Measurements from ENCODE around the gene PCSK9.

- TF ChIP-seq CTCF (IDR thresholded peaks at IDR 0.05; ENCODE audit: low read depth, low read length, missing input control) = no peak
- no peak for TF ChIP-seq MAX (IDR thresholded peaks at IDR 0.05)
- TF ChIP-seq, protein P1, sequence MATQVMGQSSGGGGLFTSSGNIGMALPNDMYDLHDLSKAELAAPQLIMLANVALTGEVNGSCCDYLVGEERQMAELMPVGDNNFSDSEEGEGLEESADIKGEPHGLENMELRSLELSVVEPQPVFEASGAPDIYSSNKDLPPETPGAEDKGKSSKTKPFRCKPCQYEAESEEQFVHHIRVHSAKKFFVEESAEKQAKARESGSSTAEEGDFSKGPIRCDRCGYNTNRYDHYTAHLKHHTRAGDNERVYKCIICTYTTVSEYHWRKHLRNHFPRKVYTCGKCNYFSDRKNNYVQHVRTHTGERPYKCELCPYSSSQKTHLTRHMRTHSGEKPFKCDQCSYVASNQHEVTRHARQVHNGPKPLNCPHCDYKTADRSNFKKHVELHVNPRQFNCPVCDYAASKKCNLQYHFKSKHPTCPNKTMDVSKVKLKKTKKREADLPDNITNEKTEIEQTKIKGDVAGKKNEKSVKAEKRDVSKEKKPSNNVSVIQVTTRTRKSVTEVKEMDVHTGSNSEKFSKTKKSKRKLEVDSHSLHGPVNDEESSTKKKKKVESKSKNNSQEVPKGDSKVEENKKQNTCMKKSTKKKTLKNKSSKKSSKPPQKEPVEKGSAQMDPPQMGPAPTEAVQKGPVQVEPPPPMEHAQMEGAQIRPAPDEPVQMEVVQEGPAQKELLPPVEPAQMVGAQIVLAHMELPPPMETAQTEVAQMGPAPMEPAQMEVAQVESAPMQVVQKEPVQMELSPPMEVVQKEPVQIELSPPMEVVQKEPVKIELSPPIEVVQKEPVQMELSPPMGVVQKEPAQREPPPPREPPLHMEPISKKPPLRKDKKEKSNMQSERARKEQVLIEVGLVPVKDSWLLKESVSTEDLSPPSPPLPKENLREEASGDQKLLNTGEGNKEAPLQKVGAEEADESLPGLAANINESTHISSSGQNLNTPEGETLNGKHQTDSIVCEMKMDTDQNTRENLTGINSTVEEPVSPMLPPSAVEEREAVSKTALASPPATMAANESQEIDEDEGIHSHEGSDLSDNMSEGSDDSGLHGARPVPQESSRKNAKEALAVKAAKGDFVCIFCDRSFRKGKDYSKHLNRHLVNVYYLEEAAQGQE (IDR thresholded peaks at IDR 0.05) = no peak
- TF ChIP-seq ATF3 (IDR thresholded peaks at IDR 0.05) = no peak
- TF ChIP-seq SP1 (IDR thresholded peaks at IDR 0.05) = no peak
These were observed 24.2 kb downstream of the PCSK9 start for GRCh38 chr1:55063577-55063942.

Data from liver (tissue), 3 donors.